Measurements from ENCODE around the gene BAX. TPM values are rescaled to one million over a fixed set of nuclear protein-coding genes. Genes with fewer than 3 reads are reported as not detected.

Gene BAX
- total and polyA plus RNA-seq, 2 donors (not counting 1 experiment from before 2014, with no cell fraction given): 95.3 to 109 TPM

GRCh38 chr19:48946463-48947257 lies 8.0 kb upstream of the BAX start:
- no peak overlapping the region for H3K4me2 ChIP-seq (replicated peaks; ENCODE audit: low read depth, low read length, poor library complexity, severe bottlenecking)
- H3K4me1 ChIP-seq (ENCODE audit: control insufficient read depth in 2 of 2, insufficient read depth in 2 of 2, low read length in 2 of 2): no peaks in the 10 kb centered on the region
- H2AFZ ChIP-seq (ENCODE audit: insufficient read depth, low read depth, low read length, poor library complexity, severe bottlenecking): no peak overlapping the region
- no peak for ATAC-seq (ENCODE audit: low read depth)
- no peak for TF ChIP-seq EZH2 (IDR thresholded peaks at IDR 0.05; ENCODE audit: borderline replicate concordance, insufficient read depth, low read depth, low read length, poor library complexity, severe bottlenecking)
- TF ChIP-seq, protein P1, sequence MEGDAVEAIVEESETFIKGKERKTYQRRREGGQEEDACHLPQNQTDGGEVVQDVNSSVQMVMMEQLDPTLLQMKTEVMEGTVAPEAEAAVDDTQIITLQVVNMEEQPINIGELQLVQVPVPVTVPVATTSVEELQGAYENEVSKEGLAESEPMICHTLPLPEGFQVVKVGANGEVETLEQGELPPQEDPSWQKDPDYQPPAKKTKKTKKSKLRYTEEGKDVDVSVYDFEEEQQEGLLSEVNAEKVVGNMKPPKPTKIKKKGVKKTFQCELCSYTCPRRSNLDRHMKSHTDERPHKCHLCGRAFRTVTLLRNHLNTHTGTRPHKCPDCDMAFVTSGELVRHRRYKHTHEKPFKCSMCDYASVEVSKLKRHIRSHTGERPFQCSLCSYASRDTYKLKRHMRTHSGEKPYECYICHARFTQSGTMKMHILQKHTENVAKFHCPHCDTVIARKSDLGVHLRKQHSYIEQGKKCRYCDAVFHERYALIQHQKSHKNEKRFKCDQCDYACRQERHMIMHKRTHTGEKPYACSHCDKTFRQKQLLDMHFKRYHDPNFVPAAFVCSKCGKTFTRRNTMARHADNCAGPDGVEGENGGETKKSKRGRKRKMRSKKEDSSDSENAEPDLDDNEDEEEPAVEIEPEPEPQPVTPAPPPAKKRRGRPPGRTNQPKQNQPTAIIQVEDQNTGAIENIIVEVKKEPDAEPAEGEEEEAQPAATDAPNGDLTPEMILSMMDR (IDR thresholded peaks at IDR 0.05): no peak
- DNase-seq: no peak
- H3K4me3 ChIP-seq (ENCODE audit: control extremely low read depth in 1 of 5, extremely low read depth in 1 of 5, insufficient read depth in 1 of 5, low read depth in 2 of 5, low read length in 4 of 5): no peak overlapping the region
- 99% methylated on average over 7 of the region's 9 CpGs for WGBS (ENCODE audit: insufficient coverage)
- ChIA-PET CTCF (no interaction called here), POLR2A (no interaction called here)
- H3K27me3 ChIP-seq (replicated peaks in 1 of 4; ENCODE audit: control extremely low read depth in 1 of 4, control insufficient read depth in 3 of 4, insufficient read depth in 4 of 4, low read length in 3 of 4): no peaks in the 10 kb centered on the region
- H3K27me3 Mint-ChIP-seq: no peaks in the 10 kb centered on the region
- peaks cover 9% of the 10 kb centered on the region for H3K9me3 Mint-ChIP-seq (ENCODE audit: insufficient read depth)
- no peaks in the 10 kb centered on the region for H3K4me1 Mint-ChIP-seq
- no peak overlapping the region for H3K27ac Mint-ChIP-seq
- H3K79me2 ChIP-seq (ENCODE audit: control insufficient read depth, insufficient read depth, low read length): no peaks in the 10 kb centered on the region
- H4K20me1 ChIP-seq (ENCODE audit: control insufficient read depth, insufficient read depth, low read length, poor library complexity, severe bottlenecking): no peaks in the 10 kb centered on the region
- peaks cover 0 to 19% (median 11%) of the 10 kb centered on the region in 3 donors for H3K9me3 ChIP-seq (ENCODE audit: control extremely low read depth in 1 of 3, control insufficient read depth in 2 of 3, insufficient read depth in 1 of 3, low read length in 2 of 3)
- no peak overlapping the region for H3K27ac ChIP-seq (ENCODE audit: low read length in 2 of 2)
- H3K4me3 Mint-ChIP-seq: no peak overlapping the region
- no peak overlapping the region for H3K9ac ChIP-seq (ENCODE audit: low read length)
- H3K36me3 ChIP-seq (replicated peaks in 1 of 2; ENCODE audit: control extremely low read depth in 1 of 2, control insufficient read depth in 1 of 2, extremely low read depth in 1 of 2, insufficient read depth in 2 of 2, low read length in 1 of 2): no peaks in the 10 kb centered on the region
- intact Hi-C loops (cut with micrococcal nuclease): no loop called here

DNA sequence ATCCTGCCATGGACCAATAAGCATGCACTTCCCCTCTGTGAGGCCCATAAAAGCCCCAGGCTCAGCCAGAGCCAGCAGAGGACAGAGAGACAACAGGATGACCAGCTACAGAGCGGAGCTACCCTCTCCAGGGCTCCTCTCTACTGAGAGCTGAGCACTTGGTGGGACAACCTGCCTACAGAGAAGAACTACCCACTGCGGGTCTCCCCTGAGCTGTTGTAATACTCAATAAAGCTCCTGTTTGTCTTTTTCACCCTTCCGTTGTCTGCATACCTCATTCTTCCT lies 7.5 kb upstream of the BAX start:
- TF ChIP-seq EZH2 (IDR thresholded peaks at IDR 0.05; ENCODE audit: borderline replicate concordance, insufficient read depth, low read depth, low read length, poor library complexity, severe bottlenecking): no peak
- TF ChIP-seq, protein P1 (IDR thresholded peaks at IDR 0.05): no peak
- H3K4me3 Mint-ChIP-seq: no peak overlapping the region
- Histone ChIP-seq H3K4me1 (ENCODE audit: control insufficient read depth in 2 of 2, insufficient read depth in 2 of 2, low read length in 2 of 2) (no peaks in the 10 kb centered on the region), H3K9ac (ENCODE audit: low read length) (no peak overlapping the region), H3K9me3 (ENCODE audit: control extremely low read depth in 1 of 3, control insufficient read depth in 2 of 3, insufficient read depth in 1 of 3, low read length in 2 of 3) (peaks cover 0 to 19% (median 11%) of the 10 kb centered on the region in 3 donors), H2AFZ (ENCODE audit: insufficient read depth, low read depth, low read length, poor library complexity, severe bottlenecking) (no peak overlapping the region), H3K27ac (ENCODE audit: low read length in 2 of 2) (no peak overlapping the region), H4K20me1 (ENCODE audit: control insufficient read depth, insufficient read depth, low read length, poor library complexity, severe bottlenecking) (no peaks in the 10 kb centered on the region), H3K4me3 (ENCODE audit: control extremely low read depth in 1 of 5, extremely low read depth in 1 of 5, insufficient read depth in 1 of 5, low read depth in 2 of 5, low read length in 4 of 5) (no peak overlapping the region), H3K79me2 (ENCODE audit: control insufficient read depth, insufficient read depth, low read length) (no peaks in the 10 kb centered on the region), H3K27me3 (replicated peaks in 1 of 4; ENCODE audit: control extremely low read depth in 1 of 4, control insufficient read depth in 3 of 4, insufficient read depth in 4 of 4, low read length in 3 of 4) (no peaks in the 10 kb centered on the region), H3K36me3 (replicated peaks in 1 of 2; ENCODE audit: control extremely low read depth in 1 of 2, control insufficient read depth in 1 of 2, extremely low read depth in 1 of 2, insufficient read depth in 2 of 2, low read length in 1 of 2) (no peaks in the 10 kb centered on the region), H3K4me2 (replicated peaks; ENCODE audit: low read depth, low read length, poor library complexity, severe bottlenecking) (no peak overlapping the region)
- peaks cover 9% of the 10 kb centered on the region for H3K9me3 Mint-ChIP-seq (ENCODE audit: insufficient read depth)
- CTCF ChIA-PET: no interaction called here
- H3K27ac Mint-ChIP-seq: no peak overlapping the region
- intact Hi-C loops (cut with micrococcal nuclease): no loop called here
- no peaks in the 10 kb centered on the region for H3K4me1 Mint-ChIP-seq
- POLR2A ChIA-PET: no interaction called here
- no peak for ATAC-seq (ENCODE audit: low read depth)
- no peaks in the 10 kb centered on the region for H3K27me3 Mint-ChIP-seq
- 97% methylated on average over 3 of the region's 3 CpGs for WGBS (ENCODE audit: insufficient coverage)
- no peak for DNase-seq
